ENCODE measurements around the gene WDR37.
"Not testable (repeated sequence)": the region's sequence is repeated elsewhere in the genome, so short reads cannot be mapped to it uniquely, and the experiment has no call there.

The WDR37 gene

DNA sequence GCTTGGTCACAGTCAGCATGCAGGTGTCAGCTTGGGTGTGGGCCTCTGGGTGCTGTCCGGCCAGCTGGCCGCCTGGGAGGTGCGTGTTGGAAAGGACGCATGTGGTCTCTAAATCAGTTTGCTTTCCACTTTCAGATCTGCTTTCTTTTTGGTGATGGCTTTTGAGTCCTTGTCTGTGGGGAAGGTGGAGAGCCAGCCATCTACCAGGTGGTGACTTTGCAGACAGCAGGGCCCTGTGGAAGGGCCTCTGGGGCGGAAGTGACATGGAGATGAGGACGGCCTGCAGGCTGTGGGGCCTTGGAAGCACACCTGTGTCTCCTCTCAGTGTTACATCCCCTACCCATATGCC, 59.4 kb downstream of the WDR37 start:
- TF ChIP-seq ZFX (IDR thresholded peaks at IDR 0.05; ENCODE audit: borderline replicate concordance) = no peak
- TF ChIP-seq, protein P1, sequence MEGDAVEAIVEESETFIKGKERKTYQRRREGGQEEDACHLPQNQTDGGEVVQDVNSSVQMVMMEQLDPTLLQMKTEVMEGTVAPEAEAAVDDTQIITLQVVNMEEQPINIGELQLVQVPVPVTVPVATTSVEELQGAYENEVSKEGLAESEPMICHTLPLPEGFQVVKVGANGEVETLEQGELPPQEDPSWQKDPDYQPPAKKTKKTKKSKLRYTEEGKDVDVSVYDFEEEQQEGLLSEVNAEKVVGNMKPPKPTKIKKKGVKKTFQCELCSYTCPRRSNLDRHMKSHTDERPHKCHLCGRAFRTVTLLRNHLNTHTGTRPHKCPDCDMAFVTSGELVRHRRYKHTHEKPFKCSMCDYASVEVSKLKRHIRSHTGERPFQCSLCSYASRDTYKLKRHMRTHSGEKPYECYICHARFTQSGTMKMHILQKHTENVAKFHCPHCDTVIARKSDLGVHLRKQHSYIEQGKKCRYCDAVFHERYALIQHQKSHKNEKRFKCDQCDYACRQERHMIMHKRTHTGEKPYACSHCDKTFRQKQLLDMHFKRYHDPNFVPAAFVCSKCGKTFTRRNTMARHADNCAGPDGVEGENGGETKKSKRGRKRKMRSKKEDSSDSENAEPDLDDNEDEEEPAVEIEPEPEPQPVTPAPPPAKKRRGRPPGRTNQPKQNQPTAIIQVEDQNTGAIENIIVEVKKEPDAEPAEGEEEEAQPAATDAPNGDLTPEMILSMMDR (IDR thresholded peaks at IDR 0.05) = no peak
- no peak overlapping the region for H3K27ac ChIP-seq

DNA sequence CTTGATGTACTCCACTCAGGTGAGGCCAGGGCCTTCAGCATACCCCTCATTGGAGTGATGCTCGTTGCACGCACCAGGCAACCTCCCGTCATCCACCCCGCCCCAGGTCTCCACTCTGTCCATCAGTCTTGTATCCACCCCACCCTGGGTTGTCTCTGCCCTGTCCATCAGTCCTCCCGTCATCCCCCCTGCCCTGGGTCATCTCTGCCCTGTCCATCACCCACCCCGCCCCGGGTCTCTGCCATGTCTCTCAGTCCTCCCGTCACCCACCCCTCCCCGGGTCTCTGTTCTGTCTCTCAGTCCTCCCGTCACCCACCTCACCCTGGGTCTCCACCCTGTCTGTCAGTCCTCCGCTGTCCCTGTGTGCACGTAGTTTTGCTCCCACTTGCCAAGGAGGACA, 59.9 kb downstream of the WDR37 start:
- TF ChIP-seq, protein P1 (IDR thresholded peaks at IDR 0.05) = no peak
- no peak for TF ChIP-seq ZFX (IDR thresholded peaks at IDR 0.05; ENCODE audit: borderline replicate concordance)
- no peak overlapping the region for H3K27ac ChIP-seq

DNA sequence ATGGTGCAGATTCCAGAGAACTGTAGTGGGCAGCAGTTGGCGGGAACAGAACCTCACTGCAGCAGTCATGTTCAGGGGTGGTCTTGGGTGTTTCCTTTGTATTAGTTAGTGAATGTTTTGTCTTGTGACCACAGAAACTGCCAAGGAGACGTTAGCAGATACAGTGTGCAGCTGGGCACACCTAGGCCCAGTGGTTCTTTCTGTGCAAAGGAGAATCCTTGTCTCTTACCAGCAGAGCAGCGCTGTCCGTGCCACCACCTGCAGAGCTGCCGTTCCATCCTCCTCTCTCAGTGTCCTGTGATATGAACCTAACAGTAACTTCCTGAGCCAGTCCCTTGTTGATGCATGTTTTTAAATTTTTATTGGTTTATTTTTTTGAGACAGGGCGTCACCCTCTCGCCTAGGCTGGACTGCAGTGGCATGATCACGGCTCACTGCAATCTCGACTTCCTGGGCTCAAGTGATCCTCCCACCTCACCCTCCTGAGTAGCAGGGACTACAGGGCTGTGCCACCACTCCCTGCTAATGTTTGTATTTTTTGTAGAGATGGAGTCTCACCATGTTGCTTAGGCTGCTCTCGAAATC, 60.6 kb downstream of the WDR37 start:
- TF ChIP-seq, protein P1 (IDR thresholded peaks at IDR 0.05) = no peak
- no peak for TF ChIP-seq ZFX (IDR thresholded peaks at IDR 0.05; ENCODE audit: borderline replicate concordance)
- no peak overlapping the region for H3K27ac ChIP-seq

DNA sequence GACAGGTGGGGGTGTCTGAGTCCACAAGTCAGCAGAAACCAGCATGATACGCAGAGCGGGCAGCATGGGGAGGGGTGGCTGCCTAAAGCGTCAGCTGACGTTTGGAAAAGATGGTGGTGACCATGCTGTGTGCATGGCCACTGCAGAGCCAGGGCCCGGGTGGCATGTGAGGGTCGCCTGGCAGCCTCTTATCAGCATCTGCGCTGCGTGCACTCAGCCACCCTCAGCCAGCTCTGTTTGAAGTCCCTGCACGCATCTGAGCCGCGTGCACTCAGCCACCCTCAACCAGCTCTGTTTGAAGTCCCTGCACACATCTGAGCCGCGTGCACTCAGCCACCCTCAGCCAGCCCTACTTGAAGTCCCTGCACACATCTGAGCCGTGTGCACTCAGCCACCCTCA, 61.5 kb downstream of the WDR37 start:
- TF ChIP-seq ZFX (IDR thresholded peaks at IDR 0.05; ENCODE audit: borderline replicate concordance) = no peak
- TF ChIP-seq, protein P1 (IDR thresholded peaks at IDR 0.05) = no peak
- no peak overlapping the region for H3K27ac ChIP-seq

DNA sequence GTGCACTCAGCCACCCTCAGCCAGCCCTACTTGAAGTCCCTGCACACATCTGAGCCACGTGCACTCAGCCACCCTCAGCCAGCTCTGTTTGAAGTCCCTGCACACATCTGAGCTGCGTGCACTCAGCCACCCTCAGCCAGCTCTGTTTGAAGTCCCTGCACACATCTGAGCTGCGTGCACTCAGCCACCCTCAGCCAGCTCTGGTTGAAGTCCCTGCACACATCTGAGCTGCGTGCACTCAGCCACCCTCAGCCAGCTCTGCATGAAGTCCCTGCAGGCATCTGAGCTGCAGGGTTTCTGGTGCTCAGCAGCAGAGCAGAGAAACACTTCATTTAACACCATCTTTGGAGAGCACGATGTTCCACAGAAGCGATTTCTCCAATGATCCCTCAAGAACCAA, 62.1 kb downstream of the WDR37 start:
- not testable (repeated sequence) for H3K27ac ChIP-seq

DNA sequence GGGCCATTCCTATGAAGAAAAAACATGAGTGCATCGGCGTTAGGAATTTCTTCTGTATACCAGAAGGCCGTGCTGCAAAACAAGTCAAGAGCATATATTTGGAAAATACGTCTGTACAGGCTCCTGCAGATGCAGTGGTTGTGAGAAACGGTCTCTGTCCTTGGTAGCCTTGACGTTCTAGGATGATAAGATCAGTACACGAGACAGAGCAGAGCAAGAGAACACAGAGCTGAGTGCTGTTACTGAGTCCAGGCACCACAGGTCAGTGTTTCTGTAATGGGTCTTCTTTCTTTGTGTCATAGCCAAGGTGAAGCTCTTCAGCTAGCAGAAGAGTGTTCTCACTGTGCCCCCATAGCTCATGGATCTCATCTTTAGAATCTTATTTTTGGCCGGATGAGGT, 62.8 kb downstream of the WDR37 start:
- no peak overlapping the region for H3K27ac ChIP-seq
- TF ChIP-seq, protein P1 (IDR thresholded peaks at IDR 0.05) = no peak
- TF ChIP-seq ZFX (IDR thresholded peaks at IDR 0.05; ENCODE audit: borderline replicate concordance) = no peak

DNA sequence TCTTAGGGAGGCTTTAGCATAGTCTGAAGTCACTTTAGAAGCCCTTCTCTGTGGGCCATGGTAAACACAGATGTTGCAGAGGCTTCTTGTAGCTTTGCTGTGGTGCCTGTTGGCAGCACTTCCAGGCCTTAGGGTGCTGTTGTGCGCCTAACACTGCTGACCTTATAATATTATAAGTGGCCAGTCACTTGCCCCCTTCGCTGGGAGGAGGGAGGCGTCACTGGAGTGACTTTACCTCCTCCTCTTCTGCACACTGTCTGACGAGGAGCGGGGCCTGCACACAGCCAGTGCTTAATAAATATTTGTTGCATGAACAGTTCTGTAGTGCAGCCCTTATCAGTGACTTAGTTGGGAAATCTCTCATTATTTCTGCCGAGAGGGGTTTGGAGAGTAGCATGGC, 63.3 kb downstream of the WDR37 start:
- TF ChIP-seq, protein P1 (IDR thresholded peaks at IDR 0.05) = no peak
- no peak for TF ChIP-seq ZFX (IDR thresholded peaks at IDR 0.05; ENCODE audit: borderline replicate concordance)
- no peak overlapping the region for H3K27ac ChIP-seq

DNA sequence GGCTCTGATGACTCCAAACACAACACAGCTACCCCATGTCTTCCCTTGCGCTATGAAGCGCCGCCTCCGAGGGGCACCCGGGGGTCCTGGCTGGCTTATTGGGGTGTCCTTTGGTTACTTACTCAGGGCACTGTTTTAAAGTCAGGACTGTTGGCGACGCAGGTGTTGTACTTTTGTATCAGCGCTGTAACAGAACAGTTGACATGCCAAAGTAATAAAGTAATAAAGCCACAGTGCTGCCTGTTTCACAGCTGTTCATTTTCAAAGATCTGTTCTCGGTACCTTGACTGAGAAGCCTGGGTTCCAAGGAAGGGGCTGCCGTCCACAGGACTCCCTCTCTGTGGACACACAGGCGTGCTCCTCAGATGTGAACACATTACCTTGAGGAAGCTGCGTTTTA, 64.1 kb downstream of the WDR37 start:
- TF ChIP-seq, protein P1 (IDR thresholded peaks at IDR 0.05) = no peak
- no peak for TF ChIP-seq ZFX (IDR thresholded peaks at IDR 0.05; ENCODE audit: borderline replicate concordance)
- no peak overlapping the region for H3K27ac ChIP-seq
